ENCODE data around the gene P3H3. TPM values are rescaled to one million over a fixed set of nuclear protein-coding genes. Genes with fewer than 3 reads are reported as not detected.

Gene P3H3
- total and polyA plus RNA-seq, 9 of the 15 experiments (the other 6 are each of a cell fraction or from before 2014, with no cell fraction given) = 0.03 to 15.0 (median 4.8) TPM

- TF ChIP-seq HMGXB4 (CRISPR knock-in tag; IDR thresholded peaks at IDR 0.05) (no peak), CCNT2 (IDR thresholded peaks at IDR 0.05; ENCODE audit: borderline replicate concordance, extremely low read depth, insufficient read length, low read depth, low read length) (no peak), ZNF121 (CRISPR knock-in tag; conservative IDR thresholded peaks at IDR 0.05) (no peak), ZNF444 (CRISPR knock-in tag; IDR thresholded peaks at IDR 0.05) (no peak), MIER1 (IDR thresholded peaks at IDR 0.05; ENCODE audit: low read depth) (no peak), ZFX (CRISPR knock-in tag; IDR thresholded peaks at IDR 0.05) (peak; percentile 55), MLX (CRISPR knock-in tag; conservative IDR thresholded peaks at IDR 0.05) (no peak), CC2D1A (IDR thresholded peaks at IDR 0.05) (peak; percentile 69), ZNF408 (CRISPR knock-in tag; IDR thresholded peaks at IDR 0.05; ENCODE audit: low read depth) (no peak), TRIM28 (IDR thresholded peaks at IDR 0.05) (0 out of 2 replicates have a peak, but pooled peaks have one; percentile 7), NFYB (IDR thresholded peaks at IDR 0.05; ENCODE audit: extremely low read depth, insufficient read length) (no peak), ZBTB43 (CRISPR knock-in tag; IDR thresholded peaks at IDR 0.05) (peak; percentile 87; the same call in 1 of the 2 replicates), ZNF584 (CRISPR knock-in tag; IDR thresholded peaks at IDR 0.05; ENCODE audit: low read depth) (no peak), TSC22D4 (tag; IDR thresholded peaks at IDR 0.05) (no peak), ZBED1 (IDR thresholded peaks at IDR 0.05) (no peak), TSHZ1 (CRISPR knock-in tag; IDR thresholded peaks at IDR 0.05) (no peak), PTBP1 (IDR thresholded peaks at IDR 0.05; ENCODE audit: low read depth, low read length) (no peak), CREB3 (tag; conservative IDR thresholded peaks at IDR 0.05; ENCODE audit: low read depth) (no peak), ZC3H4 (CRISPR knock-in tag; IDR thresholded peaks at IDR 0.05; ENCODE audit: borderline replicate concordance) (no peak)
These were observed 49.3 kb upstream of the P3H3 start (continued) for GRCh38 chr12:6778574-6779550.

Measured in K562 (cell line).